GM10266 (cell line): ENCODE results near the gene NEURL1.
"Not testable (repeated sequence)": the region's sequence is repeated elsewhere in the genome, so short reads cannot be mapped to it uniquely, and the experiment has no call there.

Source experiments
- DNase-seq: peaks from one replicate; pipeline ENCODE4 v3.0.0; 2012; ENCODE audit errors: extremely low spot score
- TF ChIP-seq, protein P1 (sequence below): IDR thresholded peaks from 2 replicates; pipeline ENCODE4 v1.5.1; 2012; ENCODE audit warnings: mild to moderate bottlenecking, low read depth; ENCODE audit not compliant: control insufficient read depth, insufficient read depth; ENCODE audit errors: missing control alignments

Gene NEURL1

DNA sequence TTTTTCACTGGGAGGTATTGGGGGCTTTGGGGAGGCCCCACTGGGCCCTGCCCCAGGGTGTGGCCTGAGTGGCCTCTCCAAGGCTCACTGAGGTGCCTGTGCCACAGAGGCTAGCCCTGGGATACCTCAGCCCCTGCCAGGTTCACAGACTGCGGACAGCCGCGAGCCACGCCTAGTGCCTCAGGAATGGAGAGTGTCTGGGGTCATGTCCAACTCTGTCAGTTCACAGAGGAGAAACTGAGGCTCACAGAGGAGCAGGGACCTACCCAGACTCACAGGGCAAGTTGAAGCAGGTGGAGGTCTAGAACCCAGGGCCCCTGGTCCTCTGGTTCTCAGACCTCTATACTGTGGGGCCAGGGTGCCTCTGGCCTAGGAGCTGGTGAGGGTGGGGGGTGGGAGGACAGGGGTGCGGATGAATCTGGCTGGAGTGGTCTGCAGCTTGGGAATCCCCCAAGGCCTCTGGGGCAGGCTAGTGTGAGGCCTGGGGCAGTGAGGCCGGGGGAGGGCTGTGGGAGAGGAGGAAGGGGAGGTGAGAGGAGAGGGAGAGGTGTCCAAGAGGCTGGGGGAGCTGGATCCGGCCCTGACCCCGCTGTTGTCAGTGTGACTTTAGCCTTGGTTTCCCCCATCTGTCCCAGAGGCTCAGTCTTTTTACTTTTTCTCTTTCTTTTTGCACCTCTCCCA, 20.0 kb downstream of the NEURL1 start:
- DNase-seq = no peak
- TF ChIP-seq, protein P1, sequence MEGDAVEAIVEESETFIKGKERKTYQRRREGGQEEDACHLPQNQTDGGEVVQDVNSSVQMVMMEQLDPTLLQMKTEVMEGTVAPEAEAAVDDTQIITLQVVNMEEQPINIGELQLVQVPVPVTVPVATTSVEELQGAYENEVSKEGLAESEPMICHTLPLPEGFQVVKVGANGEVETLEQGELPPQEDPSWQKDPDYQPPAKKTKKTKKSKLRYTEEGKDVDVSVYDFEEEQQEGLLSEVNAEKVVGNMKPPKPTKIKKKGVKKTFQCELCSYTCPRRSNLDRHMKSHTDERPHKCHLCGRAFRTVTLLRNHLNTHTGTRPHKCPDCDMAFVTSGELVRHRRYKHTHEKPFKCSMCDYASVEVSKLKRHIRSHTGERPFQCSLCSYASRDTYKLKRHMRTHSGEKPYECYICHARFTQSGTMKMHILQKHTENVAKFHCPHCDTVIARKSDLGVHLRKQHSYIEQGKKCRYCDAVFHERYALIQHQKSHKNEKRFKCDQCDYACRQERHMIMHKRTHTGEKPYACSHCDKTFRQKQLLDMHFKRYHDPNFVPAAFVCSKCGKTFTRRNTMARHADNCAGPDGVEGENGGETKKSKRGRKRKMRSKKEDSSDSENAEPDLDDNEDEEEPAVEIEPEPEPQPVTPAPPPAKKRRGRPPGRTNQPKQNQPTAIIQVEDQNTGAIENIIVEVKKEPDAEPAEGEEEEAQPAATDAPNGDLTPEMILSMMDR = no peak

DNA sequence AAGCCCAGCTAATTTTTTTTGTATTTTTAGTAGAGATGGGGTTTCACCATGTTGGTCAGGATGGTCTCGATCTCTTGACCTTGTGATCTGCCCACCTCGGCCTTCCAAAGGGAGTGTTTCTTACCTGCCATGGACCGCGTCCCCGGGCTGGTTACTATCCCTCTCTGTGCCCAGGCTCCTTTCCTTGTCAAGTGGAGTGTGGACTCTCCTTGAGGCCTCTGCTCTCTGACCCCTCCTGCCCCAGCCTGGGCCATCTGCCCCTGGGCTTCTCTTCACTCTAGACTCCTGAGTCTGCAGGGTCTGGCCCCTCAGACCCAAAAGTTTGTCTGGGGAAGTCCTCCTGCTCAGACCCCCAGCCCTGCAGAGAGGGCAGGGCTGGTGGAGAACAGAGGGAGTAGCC, 20.7 kb downstream of the NEURL1 start:
- DNase-seq = no peak
- TF ChIP-seq, protein P1 = no peak

DNA sequence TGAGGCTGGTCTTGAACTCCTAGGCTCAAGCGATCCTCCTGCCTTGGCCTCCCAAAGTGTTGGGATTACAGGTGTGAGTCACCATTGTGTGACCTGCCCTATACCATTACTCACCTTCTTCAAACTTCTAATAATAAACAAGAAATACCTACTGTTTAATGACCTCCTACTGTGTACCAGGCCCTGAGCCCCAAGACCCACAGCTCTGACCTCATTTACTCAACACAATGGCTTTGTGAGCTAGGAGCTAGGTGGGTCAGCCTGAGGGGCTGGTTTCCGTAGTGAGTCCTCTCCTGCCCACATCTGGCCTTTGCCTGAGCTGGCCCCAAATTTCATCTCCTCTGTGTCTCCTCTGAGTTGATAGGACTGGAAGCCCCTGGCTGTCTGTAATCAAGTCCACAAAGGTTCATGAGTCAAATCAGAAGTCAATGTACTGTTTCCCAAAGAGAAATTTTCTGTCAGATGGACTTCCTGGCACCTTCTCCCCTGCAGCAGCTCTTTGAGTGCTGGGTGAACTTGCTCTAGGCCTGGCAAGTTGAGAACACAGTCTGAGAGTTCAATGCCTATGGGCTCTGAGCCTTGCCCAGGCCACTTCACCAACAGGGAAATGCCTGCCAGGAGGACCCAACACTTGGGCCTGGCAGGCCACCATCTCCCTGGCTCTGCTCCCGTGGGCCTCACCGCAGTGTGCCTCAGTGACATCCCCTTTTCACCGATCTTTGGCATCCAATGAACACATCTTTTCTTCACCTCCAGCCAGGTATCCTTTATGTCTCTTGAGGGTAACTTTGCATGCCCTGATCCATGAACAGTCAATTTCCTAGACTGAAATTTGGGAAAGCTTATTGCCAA, 24.0 kb downstream of the NEURL1 start:
- no peak for DNase-seq
- TF ChIP-seq, protein P1 = no peak

DNA sequence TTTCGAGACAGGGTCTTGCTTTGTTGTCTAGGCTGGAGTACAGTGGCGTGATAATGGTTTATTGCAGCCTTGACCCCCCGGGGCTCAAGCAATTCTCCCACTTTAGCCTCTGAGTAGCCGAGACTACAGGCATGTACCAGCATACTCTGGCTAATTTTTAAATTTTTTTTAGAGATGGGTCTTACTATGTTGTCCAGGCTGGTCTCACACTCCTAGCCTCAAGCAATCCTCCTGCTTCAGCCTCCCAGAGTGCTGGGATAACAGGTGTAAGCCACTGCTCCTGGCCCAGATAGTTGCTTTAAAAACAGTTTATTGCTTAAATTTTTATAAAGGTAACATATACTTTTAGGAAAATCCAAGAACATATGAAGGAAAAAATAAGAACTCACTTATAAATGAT, 26.3 kb downstream of the NEURL1 start:
- TF ChIP-seq, protein P1 = no peak
- DNase-seq = no peak

DNA sequence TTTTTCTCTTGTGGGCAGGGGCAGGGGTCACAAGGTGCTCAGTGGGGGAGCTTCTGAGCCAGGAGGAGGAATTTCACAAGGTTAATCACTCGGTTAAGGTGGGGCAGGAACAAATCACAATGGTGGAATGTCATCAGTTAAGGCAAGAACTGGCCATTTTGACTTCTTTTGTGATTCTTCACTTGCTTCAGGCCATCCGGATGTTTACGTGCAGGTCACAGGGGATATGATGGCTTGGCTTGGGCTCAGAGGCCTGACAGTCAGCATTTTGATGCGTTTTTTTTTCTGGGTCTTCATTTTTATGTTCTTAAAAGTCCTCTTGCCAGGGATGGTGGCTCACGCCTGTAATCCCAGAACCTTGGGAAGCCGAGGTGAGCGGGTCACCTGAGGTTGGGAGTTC, 28.5 kb downstream of the NEURL1 start:
- not testable (repeated sequence) for DNase-seq

DNA sequence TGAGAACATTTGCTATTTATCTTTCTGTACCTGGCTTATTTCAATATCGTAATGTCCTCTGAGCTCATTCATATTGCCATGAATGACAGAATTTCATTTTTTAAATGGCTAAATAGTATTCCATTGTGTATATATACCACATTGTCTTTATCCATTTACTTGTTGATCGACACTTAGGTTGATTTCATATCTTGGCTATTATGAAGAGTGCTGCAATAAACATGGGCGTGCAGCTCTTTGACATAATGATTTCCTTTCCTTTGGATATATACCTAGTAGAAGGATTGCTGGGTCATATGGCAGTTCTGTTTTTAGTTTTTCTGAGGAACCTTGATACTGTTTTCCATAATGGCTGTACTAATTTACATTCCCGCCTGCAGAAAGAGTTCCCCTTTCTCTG, 30.2 kb downstream of the NEURL1 start:
- no peak for DNase-seq
- TF ChIP-seq, protein P1 = no peak

DNA sequence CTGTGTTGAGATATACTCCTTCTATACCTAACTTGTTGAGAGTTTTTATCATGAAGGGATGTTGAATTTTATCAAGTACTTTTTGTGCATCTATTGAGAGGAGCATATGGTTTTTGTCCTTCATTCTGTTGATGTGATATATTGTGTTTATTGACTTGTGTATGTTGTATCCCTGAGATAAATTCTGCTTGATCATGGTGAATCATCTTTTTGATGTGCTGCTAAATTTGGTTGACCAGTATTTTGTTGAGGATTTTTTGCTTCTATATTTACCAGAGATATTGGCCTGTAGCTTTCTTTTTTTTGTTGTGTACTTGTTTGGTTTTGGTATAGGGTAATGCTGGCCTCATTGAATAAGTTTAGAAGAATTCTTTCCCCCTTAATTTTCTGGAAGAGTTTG, 32.4 kb downstream of the NEURL1 start:
- TF ChIP-seq, protein P1 = no peak
- no peak for DNase-seq

DNA sequence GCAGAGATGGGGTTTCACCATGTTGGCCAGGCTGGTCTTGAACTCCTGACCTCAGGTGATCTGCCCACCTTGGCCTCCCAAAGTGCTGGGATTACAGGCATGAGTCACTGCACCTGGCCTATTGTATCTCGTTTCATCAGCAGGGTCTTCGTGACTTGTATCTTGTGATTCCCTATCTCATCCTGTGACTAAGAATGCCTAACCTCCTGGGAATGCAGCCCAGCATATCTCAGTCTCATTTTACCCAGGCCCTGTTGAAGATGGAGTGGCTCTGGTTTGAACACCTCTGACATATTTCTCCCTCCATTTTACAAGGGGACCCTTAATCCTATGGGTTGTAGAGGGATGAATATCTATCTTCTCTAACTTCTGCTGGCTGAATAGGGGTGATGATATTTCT, 34.0 kb downstream of the NEURL1 start:
- DNase-seq = not testable (repeated sequence)
